SIG-M5 treated with dmso at 0.1 percent for 504 hours (cell line): ENCODE data around the gene CHODL.
A peak's percentile ranks its signal among the peaks of the same experiment; 100 is the strongest.

Experiments used
- DNase-seq: peaks from one replicate; lab custom pipeline; 2025; ENCODE audit not compliant: unreplicated experiment; lab: John Stamatoyannopoulos, UW

The CHODL gene, protein sequence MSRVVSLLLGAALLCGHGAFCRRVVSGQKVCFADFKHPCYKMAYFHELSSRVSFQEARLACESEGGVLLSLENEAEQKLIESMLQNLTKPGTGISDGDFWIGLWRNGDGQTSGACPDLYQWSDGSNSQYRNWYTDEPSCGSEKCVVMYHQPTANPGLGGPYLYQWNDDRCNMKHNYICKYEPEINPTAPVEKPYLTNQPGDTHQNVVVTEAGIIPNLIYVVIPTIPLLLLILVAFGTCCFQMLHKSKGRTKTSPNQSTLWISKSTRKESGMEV

DNA sequence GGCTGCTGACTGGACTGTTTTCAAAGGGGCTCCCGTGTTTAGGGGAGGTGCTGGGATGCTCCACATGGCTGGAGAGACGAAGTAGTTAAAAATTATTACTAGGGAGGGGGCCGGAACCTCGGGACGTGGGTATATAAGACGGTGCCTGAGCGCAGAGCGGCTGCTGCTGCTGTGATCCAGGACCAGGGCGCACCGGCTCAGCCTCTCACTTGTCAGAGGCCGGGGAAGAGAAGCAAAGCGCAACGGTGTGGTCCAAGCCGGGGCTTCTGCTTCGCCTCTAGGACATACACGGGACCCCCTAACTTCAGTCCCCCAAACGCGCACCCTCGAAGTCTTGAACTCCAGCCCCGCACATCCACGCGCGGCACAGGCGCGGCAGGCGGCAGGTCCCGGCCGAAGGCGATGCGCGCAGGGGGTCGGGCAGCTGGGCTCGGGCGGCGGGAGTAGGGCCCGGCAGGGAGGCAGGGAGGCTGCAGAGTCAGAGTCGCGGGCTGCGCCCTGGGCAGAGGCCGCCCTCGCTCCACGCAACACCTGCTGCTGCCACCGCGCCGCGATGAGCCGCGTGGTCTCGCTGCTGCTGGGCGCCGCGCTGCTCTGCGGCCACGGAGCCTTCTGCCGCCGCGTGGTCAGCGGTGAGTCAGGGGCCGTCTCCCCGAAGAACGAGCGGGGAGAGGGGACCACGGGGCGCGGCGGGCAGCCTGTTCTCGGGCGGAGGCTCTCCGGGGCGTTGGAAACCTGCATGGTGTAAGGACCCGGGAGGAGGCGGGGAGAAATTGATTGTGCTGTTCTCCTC is at the start of gene CHODL:
Gene CHODL, plus strand, starts transcription at position 163 of the 793 bp plus-strand sequence. Its CDS starts 391 bp downstream, at position 554.
- no peak for DNase-seq

DNA sequence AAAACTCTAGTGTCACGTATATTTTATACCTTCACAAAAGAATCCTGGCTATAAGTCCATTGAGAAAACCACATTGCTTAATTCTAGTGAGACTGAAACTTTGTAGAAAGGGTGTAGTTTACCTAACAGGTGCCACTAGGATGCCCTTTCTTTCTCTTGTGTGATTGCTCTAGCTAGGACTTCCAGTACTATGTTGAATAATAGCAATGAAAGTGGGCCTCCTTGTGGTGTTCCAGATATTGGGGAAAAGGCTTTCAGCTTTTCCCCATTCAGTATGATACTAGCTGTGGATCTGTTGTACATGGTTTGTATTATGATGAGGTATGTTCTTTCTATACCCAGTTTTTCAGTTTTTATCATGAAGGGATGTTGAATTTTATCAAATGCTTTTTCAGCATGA is 39.7 kb upstream of the CHODL start:
- no peak for DNase-seq

DNA sequence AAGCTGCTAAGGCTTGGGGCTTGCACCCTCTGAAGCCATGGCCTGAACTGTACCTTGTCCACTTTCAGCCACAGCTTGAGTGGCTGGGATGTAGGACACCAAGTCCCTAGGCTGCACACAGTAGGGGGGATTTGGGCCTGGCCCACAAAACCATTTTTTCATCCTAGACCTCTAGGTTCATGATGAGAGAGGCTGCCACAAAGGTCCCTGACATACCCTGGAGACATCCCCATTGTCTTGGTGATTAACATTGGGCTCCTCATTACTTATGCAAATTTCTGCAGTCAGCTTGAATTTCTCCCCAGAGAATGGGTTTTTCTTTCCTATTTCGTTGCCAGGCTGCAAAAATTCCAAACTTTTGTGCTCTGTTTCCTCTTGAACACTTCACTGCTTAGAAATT is 26.3 kb upstream of the CHODL start:
- DNase-seq, result no peak

- no peak for DNase-seq
These were observed 24.1 kb upstream of the CHODL start for GRCh38 chr21:18220498-18220897.

GRCh38 chr21:18222346-18222745 is 22.3 kb upstream of the CHODL start:
- no peak for DNase-seq

DNA sequence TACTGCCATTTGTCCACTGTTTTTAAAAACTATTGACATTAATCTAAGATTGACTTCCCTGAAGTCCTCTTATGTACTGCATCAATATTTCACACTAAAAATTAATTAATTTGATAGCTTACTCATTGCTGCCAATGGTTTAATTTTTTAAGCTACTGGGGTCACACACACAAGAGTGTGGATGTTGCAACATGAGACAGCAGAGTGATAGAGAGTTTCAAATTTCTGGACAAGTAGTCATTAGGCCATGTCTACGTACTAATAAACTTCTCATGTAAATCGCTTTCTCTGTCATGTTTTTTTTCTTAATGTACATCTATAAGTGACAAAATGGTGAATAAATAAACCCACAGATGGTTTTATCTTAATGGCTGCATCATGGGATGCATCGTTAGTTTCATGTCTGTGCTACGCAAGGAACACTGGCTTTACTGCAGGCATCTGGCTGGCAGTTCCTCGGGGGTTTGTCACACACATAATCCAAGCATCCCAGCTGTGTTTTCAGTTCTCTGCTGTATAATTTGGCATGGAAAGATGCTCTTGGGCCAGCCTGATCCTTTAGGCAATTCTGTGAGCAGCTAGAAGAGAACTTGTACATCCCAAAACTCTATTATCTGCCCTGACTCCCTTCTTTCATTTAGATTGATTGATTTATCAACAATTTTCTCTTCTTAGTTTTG is 16.4 kb upstream of the CHODL start:
- DNase-seq, result no peak

- DNase-seq, result no peak
These were observed 9.1 kb upstream of the CHODL start for GRCh38 chr21:18235545-18235944.

GRCh38 chr21:18245464-18245967 is 883 bp downstream of the CHODL start:
- DNase-seq, result no peak

DNA sequence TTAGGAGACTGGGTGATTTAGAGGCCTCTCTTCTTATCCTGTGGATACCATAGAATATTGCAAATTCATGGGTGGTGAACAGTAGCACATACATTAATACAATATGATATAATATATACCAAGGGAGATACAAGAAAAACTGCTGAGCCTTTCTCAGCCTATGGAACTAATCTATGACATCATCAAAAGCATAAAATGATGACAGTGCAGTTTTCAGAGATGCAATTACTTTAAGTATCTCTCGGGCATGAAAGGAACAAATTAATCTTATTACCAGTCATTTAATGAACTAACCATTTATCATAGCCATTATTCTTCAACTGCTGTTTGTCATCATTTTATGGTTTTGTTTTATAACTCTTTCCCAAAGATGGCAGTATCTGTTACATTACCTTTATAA is 3.5 kb downstream of the CHODL start:
- no peak for DNase-seq

DNA sequence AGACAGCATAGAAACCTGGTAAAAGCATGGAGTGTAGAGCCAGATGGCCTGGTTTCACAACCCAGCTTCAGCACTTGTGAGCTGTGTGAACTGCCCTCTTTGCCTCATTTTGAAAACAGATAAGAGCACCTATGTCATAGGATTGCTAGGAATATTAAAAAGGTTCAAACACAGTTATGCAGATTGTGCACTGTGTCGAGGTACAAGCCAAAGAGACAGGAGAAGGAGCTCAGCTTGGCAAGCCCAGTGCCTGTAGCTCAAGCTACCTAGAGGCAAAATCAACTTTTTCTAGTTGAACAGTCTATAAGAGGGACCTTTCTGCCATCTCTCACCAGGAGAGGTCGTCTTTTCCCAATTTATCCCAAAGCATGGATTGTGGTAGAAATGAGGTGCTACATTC is 5.0 kb downstream of the CHODL start:
- DNase-seq, result no peak

DNA sequence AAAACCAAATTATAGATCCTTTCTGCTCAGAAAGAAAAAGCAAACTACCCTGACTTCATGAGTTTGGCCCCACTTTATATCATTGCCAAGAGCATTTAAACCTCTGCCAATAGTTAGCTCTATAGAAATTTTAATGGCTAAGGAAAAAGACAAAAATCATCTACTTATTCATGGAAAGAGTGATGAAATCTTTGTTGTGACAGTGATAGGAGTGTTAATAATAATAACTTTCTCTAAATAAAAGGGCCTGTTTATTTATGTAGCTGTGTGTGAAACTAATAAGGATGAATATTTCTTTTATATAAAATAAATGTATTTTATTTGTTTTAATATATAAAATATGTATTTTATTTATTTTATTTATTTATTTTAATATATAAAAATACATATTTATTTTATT is 6.4 kb downstream of the CHODL start:
- peak; percentile 21 for DNase-seq

GRCh38 chr21:18252256-18252655 is 7.6 kb downstream of the CHODL start:
- DNase-seq, result no peak

DNA sequence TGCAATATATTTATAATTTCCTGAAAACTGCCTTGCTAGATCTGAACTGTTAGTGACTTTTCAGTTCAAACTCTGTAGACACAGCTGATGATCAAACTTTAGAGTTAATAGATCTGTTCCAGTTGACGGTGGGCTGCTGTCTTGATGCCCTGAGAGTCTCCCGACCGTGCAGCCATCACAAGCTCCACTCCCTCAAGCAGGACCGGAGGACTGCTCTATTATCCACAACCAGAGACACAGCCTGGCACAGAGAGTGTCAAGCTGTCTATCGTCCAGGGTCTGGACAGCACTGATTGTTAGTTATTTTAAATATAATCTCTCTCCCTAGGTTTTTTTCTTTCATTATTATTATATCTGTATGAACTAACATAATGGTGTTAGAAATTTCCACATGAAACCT is 8.0 kb downstream of the CHODL start:
- DNase-seq, result no peak

- DNase-seq, result no peak
These were observed 8.6 kb downstream of the CHODL start for GRCh38 chr21:18253221-18253620.

DNA sequence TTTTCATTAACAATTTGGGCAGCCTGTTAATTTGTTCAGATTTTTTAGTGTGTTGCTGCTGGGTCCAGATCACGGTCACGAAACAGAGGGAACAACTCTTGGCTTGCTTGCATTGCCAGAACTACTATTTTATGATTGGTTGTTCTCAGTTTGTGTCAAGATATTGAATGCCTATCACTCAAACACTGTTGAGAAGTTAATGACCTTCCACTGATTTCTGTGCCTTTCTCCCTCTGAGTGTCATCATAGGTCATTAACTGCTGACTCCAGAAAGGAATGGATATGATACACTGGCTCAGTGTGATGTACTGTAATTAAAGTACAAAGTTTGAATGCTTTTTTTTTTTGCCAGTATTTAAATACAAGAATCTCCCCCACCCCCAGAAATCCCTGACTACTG is 9.2 kb downstream of the CHODL start:
- no peak for DNase-seq

DNA sequence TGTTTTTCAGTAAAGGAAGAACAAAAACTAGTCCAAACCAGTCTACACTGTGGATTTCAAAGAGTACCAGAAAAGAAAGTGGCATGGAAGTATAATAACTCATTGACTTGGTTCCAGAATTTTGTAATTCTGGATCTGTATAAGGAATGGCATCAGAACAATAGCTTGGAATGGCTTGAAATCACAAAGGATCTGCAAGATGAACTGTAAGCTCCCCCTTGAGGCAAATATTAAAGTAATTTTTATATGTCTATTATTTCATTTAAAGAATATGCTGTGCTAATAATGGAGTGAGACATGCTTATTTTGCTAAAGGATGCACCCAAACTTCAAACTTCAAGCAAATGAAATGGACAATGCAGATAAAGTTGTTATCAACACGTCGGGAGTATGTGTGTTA is 21.3 kb downstream of the CHODL start:
- DNase-seq, result no peak

DNA sequence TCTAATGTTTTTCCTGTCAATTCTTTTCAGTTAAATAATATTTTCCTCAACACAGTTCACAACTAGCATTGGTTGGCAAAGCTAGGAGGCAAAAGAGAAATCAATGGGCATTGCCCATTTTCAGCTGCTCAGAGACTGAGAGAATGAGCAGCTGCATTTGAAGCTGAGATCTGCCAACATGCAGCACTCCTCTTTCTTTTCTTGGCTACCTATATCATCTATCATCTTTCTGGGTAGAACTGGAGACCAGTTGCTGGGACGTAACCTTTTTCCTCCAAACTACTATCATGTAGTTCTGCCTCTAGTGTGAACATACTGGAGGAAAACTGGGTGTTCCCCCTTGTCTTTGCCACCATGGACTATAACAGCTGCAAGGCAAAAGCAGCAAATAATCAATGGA is 22.9 kb downstream of the CHODL start:
- DNase-seq, result no peak

GRCh38 chr21:18268906-18269305 is 24.3 kb downstream of the CHODL start:
- no peak for DNase-seq

GRCh38 chr21:18269856-18270255 is 25.2 kb downstream of the CHODL start:
- no peak for DNase-seq

DNA sequence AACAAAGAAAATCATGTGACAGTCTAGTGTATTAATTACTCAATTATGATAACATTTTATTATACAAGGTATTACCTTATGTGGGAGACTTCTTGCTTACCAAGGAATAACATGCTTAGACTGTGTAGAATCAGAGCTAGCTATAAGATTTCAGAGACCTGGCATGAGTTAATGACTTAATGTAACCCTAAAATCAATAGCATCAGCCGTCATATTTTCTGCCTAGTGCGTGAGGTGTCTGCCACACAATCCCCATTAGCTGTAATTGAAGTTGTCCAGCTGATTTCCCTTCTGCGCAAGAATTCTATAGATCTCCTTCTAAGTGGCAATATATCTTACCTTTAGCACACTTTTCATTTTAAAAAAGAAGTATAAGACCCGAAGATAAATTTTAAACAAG is 28.8 kb downstream of the CHODL start:
- DNase-seq, result no peak

DNA sequence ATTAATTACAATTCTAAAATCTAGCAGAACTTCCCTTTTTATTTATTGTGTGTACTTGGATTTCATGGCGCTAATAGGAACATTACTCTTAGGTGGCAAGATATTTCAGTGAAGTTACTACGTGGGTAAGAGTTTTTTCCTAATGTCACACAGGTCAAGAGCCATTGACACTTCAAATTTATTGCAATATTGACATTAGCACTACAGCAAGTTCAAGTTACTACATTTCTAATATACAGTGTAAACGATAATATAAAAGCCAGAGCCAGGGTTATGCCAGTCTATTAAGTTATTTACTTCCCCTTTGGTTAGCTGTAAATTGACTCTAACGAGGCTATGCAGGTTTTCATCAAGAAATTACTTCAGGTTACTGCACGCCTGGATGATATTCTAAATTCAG is 29.7 kb downstream of the CHODL start:
- no peak for DNase-seq

GRCh38 chr21:18275781-18276180 is 31.1 kb downstream of the CHODL start:
- no peak for DNase-seq
